Inflammatory macrophage (primary cell): Measurements from ENCODE around the gene KRTAP6-1.

ENCODE experiments used
- DNase-seq, 2 donors: peaks; one replicate each; pipeline ENCODE4 v3.0.0-alpha.2; 2020 to 2022

The KRTAP6-1 gene

DNA sequence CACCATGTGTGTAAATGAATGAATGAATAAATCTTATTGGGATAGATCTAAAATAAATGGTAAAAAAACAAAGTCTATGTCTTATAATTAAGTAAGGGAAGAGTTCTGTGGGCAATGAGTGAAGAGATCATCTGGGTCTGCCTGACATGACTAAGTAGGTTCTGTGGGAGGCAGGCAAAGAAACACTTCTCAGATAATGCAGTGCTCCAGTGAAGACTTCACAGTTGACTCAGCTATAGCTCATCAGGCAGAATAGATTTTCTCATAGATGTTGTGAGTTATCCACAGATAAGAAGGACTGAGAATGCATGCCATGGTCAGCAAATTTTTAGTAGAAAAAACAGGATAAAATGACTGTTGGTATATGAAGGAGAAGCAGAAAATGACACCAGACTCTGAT lies 36.0 kb downstream of the KRTAP6-1 start:
- no peak for DNase-seq

DNA sequence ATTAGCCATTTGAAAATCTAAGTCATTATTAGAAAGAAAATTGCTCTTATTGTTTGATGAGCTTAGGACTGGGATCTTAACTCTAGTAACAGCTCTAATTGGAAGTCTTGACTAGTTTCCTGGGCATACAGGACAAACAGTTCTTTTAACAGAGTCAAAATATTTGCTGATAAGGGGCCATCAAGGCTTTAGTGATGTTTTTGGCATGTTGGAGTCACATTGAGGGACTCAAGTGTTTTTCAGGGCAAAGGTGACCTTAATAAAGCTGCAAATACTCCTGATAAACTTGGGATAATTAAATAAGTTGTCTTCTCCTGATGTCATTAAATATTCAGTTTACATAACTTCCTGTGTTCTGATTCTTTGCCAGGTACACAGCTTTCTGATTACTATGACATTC lies 46.1 kb downstream of the KRTAP6-1 start:
- no peak for DNase-seq

GRCh38 chr21:30563630-30564029 lies 50.1 kb downstream of the KRTAP6-1 start:
- DNase-seq: no peak
